Measurements from ENCODE around the gene OAF.
A peak's percentile ranks its signal among the peaks of the same experiment; 100 is the strongest.

Gene OAF

GRCh38 chr11:120210626-120211521 is at the start of gene OAF:
OAF (plus strand) TSS chr11:120211032; CDS start chr11:120211280, 248 bp downstream.
- DNase-seq (ENCODE audit: low read depth): peak; percentile 78
- H3K4me3 ChIP-seq (ENCODE audit: low read length): peak within 1 kb of the TSS; percentile 58
- TF ChIP-seq, protein P1, sequence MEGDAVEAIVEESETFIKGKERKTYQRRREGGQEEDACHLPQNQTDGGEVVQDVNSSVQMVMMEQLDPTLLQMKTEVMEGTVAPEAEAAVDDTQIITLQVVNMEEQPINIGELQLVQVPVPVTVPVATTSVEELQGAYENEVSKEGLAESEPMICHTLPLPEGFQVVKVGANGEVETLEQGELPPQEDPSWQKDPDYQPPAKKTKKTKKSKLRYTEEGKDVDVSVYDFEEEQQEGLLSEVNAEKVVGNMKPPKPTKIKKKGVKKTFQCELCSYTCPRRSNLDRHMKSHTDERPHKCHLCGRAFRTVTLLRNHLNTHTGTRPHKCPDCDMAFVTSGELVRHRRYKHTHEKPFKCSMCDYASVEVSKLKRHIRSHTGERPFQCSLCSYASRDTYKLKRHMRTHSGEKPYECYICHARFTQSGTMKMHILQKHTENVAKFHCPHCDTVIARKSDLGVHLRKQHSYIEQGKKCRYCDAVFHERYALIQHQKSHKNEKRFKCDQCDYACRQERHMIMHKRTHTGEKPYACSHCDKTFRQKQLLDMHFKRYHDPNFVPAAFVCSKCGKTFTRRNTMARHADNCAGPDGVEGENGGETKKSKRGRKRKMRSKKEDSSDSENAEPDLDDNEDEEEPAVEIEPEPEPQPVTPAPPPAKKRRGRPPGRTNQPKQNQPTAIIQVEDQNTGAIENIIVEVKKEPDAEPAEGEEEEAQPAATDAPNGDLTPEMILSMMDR (IDR thresholded peaks at IDR 0.05; ENCODE audit: insufficient read depth, low read depth, low read length, missing control alignments): no peak

GRCh38 chr11:120167659-120168058 is 43.2 kb upstream of the OAF start:
- TF ChIP-seq, protein P1 (IDR thresholded peaks at IDR 0.05; ENCODE audit: insufficient read depth, low read depth, low read length, missing control alignments): no peak
- no peak overlapping the region for H3K4me3 ChIP-seq (ENCODE audit: low read length)
- no peak for DNase-seq (ENCODE audit: low read depth)

DNA sequence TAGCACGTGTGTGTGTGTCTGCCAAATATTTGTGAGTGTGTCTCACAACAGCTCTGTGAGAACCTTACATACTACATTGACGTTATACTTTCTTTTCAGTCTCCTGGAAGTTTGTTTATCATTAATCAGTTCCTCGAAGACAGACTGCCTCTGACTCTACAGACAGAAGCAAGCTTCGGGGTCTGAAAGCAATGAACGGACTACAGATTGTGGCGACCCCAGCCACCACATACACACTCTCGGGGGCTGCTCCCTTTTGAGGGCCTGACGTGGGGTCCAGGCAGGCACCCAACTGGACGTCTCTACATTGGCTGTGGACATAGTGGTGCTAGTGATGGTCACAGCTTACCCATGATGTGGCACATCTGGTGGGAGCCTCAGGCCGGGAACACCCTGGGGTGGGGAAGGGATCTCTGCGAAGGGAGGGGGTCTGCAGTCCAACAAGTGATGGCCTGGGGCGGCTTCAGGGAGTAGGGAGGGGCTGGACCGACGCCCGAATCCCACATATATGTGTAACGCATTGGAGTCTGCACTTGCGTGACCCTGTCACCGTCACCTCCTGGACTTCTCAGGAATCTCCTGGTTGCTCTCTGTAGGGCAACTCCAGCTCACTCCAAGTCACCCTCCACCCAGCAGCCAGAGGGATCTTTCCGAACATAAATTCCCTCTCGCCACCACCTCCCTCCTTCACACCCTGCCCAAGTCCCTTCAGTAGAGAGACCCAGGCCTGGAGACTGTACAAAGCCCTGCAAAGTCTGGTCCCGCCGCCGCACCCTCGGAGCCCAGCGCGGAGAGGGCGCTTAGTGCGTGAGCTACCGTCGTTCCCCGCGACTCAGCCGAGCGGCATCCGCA is 42.5 kb upstream of the OAF start:
- peak overlapping the region; percentile 58 for H3K4me3 ChIP-seq (ENCODE audit: low read length)
- DNase-seq (ENCODE audit: low read depth): no peak

GRCh38 chr11:120168960-120169681 is 41.7 kb upstream of the OAF start:
- TF ChIP-seq, protein P1 (IDR thresholded peaks at IDR 0.05; ENCODE audit: insufficient read depth, low read depth, low read length, missing control alignments): peak; percentile 26
- peak; percentile 77 for DNase-seq (ENCODE audit: low read depth)
- peak overlapping the region; percentile 58 for H3K4me3 ChIP-seq (ENCODE audit: low read length)

More for the DNA sequence above, 42.5 kb upstream of the OAF start:
- TF ChIP-seq, protein P1 (IDR thresholded peaks at IDR 0.05; ENCODE audit: insufficient read depth, low read depth, low read length, missing control alignments): no peak

DNA sequence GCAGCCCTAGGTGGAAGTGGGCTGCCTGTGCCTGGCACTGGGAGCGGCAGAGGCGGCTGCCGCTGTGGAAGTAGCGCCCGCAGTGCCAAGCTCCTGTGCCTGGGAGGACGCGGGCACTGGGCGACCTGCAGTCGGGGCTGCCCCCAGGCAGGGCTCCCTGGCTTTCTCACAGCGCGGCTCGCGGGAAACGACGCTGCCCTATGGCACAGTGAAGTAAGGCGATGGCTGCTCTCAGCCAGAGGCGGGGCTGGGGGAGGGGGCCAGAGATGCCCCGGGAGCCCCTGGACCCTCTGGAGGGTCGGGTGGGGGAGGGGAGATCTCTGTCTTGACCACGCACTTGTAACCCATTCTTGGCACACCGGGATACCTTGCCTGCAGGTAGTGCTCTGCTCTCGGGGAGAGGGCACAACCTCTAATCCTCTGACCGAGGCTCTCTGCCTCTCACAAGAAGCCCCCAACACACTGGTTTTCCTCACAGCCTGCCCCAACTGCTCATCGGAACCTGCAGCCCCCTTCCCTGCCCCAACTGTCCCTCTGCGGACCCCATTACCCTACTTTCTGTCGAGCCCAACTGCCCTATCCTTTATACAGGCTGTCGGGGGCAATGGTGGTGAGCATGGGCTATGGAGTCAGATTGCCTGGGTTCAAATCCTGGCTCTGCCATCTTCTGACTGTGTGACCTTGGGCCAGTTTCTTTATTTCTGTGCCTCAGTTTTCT is 40.7 kb upstream of the OAF start:
- H3K4me3 ChIP-seq (ENCODE audit: low read length): peak overlapping the region; percentile 58
- DNase-seq (ENCODE audit: low read depth): no peak
- TF ChIP-seq, protein P1 (IDR thresholded peaks at IDR 0.05; ENCODE audit: insufficient read depth, low read depth, low read length, missing control alignments): no peak

DNA sequence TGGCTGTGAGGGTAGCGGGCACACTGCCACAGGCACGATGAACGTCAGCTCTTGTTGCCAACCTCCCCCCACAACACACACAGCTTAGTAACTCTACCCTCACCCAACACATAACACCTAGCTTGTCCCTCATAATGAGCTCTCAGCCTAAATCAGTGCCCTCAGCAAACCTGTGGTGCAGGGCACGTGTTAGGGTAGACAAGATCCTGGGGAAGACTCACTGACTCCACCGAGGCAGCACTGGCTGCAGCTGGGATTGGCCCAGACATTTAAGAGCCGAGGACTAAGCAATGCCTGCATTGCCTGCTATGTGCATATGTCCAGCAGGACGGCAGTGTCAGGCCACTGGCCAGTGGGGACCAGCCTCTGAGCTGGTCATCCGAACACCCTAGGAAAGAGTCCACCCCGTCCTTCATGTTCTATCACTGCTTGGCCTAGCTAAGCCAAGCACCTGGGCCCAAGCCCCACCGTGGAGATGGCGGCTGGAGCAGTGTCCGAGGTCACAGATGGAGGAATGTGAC is 40.0 kb upstream of the OAF start:
- no peak for DNase-seq (ENCODE audit: low read depth)
- TF ChIP-seq, protein P1 (IDR thresholded peaks at IDR 0.05; ENCODE audit: insufficient read depth, low read depth, low read length, missing control alignments): no peak
- no peak overlapping the region for H3K4me3 ChIP-seq (ENCODE audit: low read length)

All from epithelial cell of esophagus (primary cell).